Aorta (tissue), 5 donors: Measurements from ENCODE around the gene GALNTL6. TPM values are rescaled to one million over a fixed set of nuclear protein-coding genes. Genes with fewer than 3 reads are reported as not detected.
"Not testable (repeated sequence)": the region's sequence is repeated elsewhere in the genome, so short reads cannot be mapped to it uniquely, and the experiment has no call there.

ENCODE experiments used
- ATAC-seq: fragments of 200-7000 bp; cut with Tn5 transposase; one replicate; pipeline ENCODE4 v1.9.1; 2022; ENCODE audit warnings: moderate library complexity; ENCODE audit not compliant: low FRiP score
- DNase-seq, 2 donors: peaks; one replicate each; pipeline ENCODE4 v3.0.0-alpha.2; 2020
- H3K27ac ChIP-seq, 2 donors: one replicate each; pipeline ENCODE4 v1.5.1; 2013; ENCODE audit warnings: low read length in 2 of 2, mild to moderate bottlenecking in 2 of 2, moderate library complexity in 2 of 2, control low read depth in 1 of 2, inconsistent platforms in 1 of 2, low read depth in 1 of 2
- H3K27me3 ChIP-seq, 2 donors: one replicate each; pipeline ENCODE4 v1.6.1; 2013; ENCODE audit warnings: control low read depth in 1 of 2, low read length in 1 of 2, mild to moderate bottlenecking in 1 of 2, moderate library complexity in 1 of 2; ENCODE audit not compliant: insufficient read depth in 2 of 2, control insufficient read depth in 1 of 2
- H3K36me3 ChIP-seq, 2 donors: one replicate each; pipeline ENCODE4 v1.6.1; 2013; ENCODE audit warnings: control low read depth in 1 of 2, low read length in 1 of 2, mild to moderate bottlenecking in 1 of 2; ENCODE audit not compliant: insufficient read depth in 2 of 2, control insufficient read depth in 1 of 2
- H3K4me1 ChIP-seq, 2 donors: one replicate each; pipeline ENCODE4 v1.6.1; 2013; ENCODE audit warnings: low read length in 2 of 2, control low read depth in 1 of 2, mild to moderate bottlenecking in 1 of 2, moderate library complexity in 1 of 2; ENCODE audit not compliant: insufficient read depth in 2 of 2, control insufficient read depth in 1 of 2
- H3K4me3 ChIP-seq, 2 donors: one replicate each; pipeline ENCODE4 v1.5.1; 2013; ENCODE audit warnings: low read length in 2 of 2, control low read depth in 1 of 2, mild to moderate bottlenecking in 1 of 2
- H3K9me3 ChIP-seq: one replicate; pipeline ENCODE4 v1.6.1; 2013; ENCODE audit warnings: mild to moderate bottlenecking, low read length; ENCODE audit not compliant: control insufficient read depth
- WGBS, 2 donors: extraction: QIAGEN DNeasy Blood & Tissue Kit; methylation state at CpG; one replicate each; pipeline ENCODE4 v1.1.7; 2013; 5-methylcytosine and 5-hydroxymethylcytosine counted together
- intact Hi-C, 2 donors: fragments of 100-400 bp; cut with DNase I; formaldehyde crosslinking; loops; one replicate each; pipeline versions ENCODE4 v1.14.2 to v1.15.0; 2022
- polyA plus RNA-seq, 2 donors: library from polyadenylated mRNA; stranded (reverse); fragments of 200-250 nt; gene quantifications; one replicate each; pipeline ENCODE4 v1.2.3, GENCODE V29; 2013
- total RNA-seq, 2 donors: library from RNA; stranded (reverse); fragmentation: NEBNext Ultra II Directional; extraction: Animal tissue kit (Norgen Biotek cat#: 25700); gene quantifications; one replicate each; pipeline ENCODE4 v1.2.1, GENCODE V29; 2021
- donor health status: healthy with polysubstance abuse.
- donor health status: Bipolar disorder and iron deficiency.
- donor health status: DM: no; HTN: no; CAD: no.
- donor health status: DM: no; HTN: no; CAD: no.
- donor health status: DM: yes; HTN: yes; CAD: no.

Gene GALNTL6
- total and polyA plus RNA-seq, 4 donors: 0.39 to 1.6 (median 0.46) TPM; not detected in 1

- Histone ChIP-seq H3K36me3 (no peaks in the 10 kb centered on the region), H3K9me3 (no peaks in the 10 kb centered on the region), H3K4me3 (no peak overlapping the region), H3K27ac (no peak overlapping the region), H3K4me1 (no peaks in the 10 kb centered on the region), H3K27me3 (no peaks in the 10 kb centered on the region)
- ATAC-seq: no peak
- 66 to 76% methylated on average over 4 of the region's 4 CpGs for WGBS, 2 donors
- DNase-seq: no peak
- intact Hi-C loops: no loop called here
Observed at GRCh38 chr4:172721659-172722058, 908.5 kb downstream of the GALNTL6 start.

GRCh38 chr4:172725581-172725980 lies 912.4 kb downstream of the GALNTL6 start:
- Histone ChIP-seq H3K36me3 (no peaks in the 10 kb centered on the region), H3K4me3 (no peak overlapping the region), H3K9me3 (no peaks in the 10 kb centered on the region), H3K4me1 (no peaks in the 10 kb centered on the region), H3K27ac (no peak overlapping the region), H3K27me3 (no peaks in the 10 kb centered on the region)
- no peak for DNase-seq
- 35% methylated on average over 3 of the region's 3 CpGs for WGBS, 2 donors
- intact Hi-C loops: no loop called here
- ATAC-seq: no peak

GRCh38 chr4:172726001-172726423 lies 912.8 kb downstream of the GALNTL6 start:
- no peak for DNase-seq
- 30 to 33% methylated on average over 15 of the region's 15 CpGs for WGBS, 2 donors

GRCh38 chr4:172727631-172728030 lies 914.4 kb downstream of the GALNTL6 start:
- ATAC-seq (no peak), DNase-seq (no peak)
- no peaks in the 10 kb centered on the region for H3K9me3 ChIP-seq
- intact Hi-C loops: no loop called here
- H3K4me3 ChIP-seq: no peak overlapping the region
- no peak overlapping the region for H3K27ac ChIP-seq
- no peaks in the 10 kb centered on the region for H3K36me3 ChIP-seq
- WGBS, 2 donors: 95 to 97% methylated on average over 4 of the region's 4 CpGs
- H3K27me3 ChIP-seq: no peaks in the 10 kb centered on the region
- no peaks in the 10 kb centered on the region for H3K4me1 ChIP-seq

More at GRCh38 chr4:172726001-172726423, 912.8 kb downstream of the GALNTL6 start:
- no peak for ATAC-seq
- Histone ChIP-seq H3K36me3 (no peaks in the 10 kb centered on the region), H3K27me3 (no peaks in the 10 kb centered on the region), H3K9me3 (no peaks in the 10 kb centered on the region), H3K4me1 (no peaks in the 10 kb centered on the region), H3K27ac (no peak overlapping the region), H3K4me3 (no peak overlapping the region)
- intact Hi-C loops: no loop called here

- H3K4me1 ChIP-seq, H3K27me3 ChIP-seq, H3K36me3 ChIP-seq, intact Hi-C loops, H3K27ac ChIP-seq, ATAC-seq, H3K9me3 ChIP-seq, DNase-seq, H3K4me3 ChIP-seq: not testable (repeated sequence)
- WGBS, 2 donors: 97% methylated on average over 3 of the region's 3 CpGs
Observed at GRCh38 chr4:172733645-172734044, 920.4 kb downstream of the GALNTL6 start.

GRCh38 chr4:172734555-172734954 lies 921.4 kb downstream of the GALNTL6 start:
- no peaks in the 10 kb centered on the region for H3K4me1 ChIP-seq
- intact Hi-C loops: no loop called here
- H3K27me3 ChIP-seq: no peaks in the 10 kb centered on the region
- H3K9me3 ChIP-seq: peaks cover 7% of the 10 kb centered on the region
- DNase-seq (no peak), ATAC-seq (no peak)
- WGBS, 2 donors: 78 to 83% methylated on average over 4 of the region's 4 CpGs
- no peaks in the 10 kb centered on the region for H3K36me3 ChIP-seq
- no peak overlapping the region for H3K4me3 ChIP-seq
- H3K27ac ChIP-seq: no peak overlapping the region

- Histone ChIP-seq H3K27ac (no peak overlapping the region), H3K27me3 (no peaks in the 10 kb centered on the region), H3K36me3 (no peaks in the 10 kb centered on the region), H3K9me3 (peaks cover 7% of the 10 kb centered on the region), H3K4me3 (no peak overlapping the region), H3K4me1 (no peaks in the 10 kb centered on the region)
- 81 to 83% methylated on average over 5 of the region's 5 CpGs for whole genome bisulfite sequencing, 2 donors
- no peak for ATAC-seq
- no peak for DNase-seq
- intact Hi-C loops: no loop called here
Observed at GRCh38 chr4:172736046-172736445, 922.8 kb downstream of the GALNTL6 start.

- no peaks in the 10 kb centered on the region for H3K36me3 ChIP-seq
- H3K4me3 ChIP-seq: no peak overlapping the region
- DNase-seq: no peak
- peaks cover 6% of the 10 kb centered on the region for H3K9me3 ChIP-seq
- no peak for ATAC-seq
- intact Hi-C loops: no loop called here
- H3K27ac ChIP-seq: no peak overlapping the region
- no peaks in the 10 kb centered on the region for H3K27me3 ChIP-seq
- H3K4me1 ChIP-seq: no peaks in the 10 kb centered on the region
- 79 to 89% methylated on average over 1 of the region's 1 CpG for WGBS, 2 donors
Observed at GRCh38 chr4:172740434-172740833, 927.2 kb downstream of the GALNTL6 start.

GRCh38 chr4:172750910-172751309 lies 937.7 kb downstream of the GALNTL6 start:
- no peaks in the 10 kb centered on the region for H3K36me3 ChIP-seq
- H3K4me3 ChIP-seq: no peak overlapping the region
- no peak overlapping the region for H3K27ac ChIP-seq
- H3K9me3 ChIP-seq: no peaks in the 10 kb centered on the region
- 88 to 89% methylated on average over 1 of the region's 1 CpG for WGBS, 2 donors
- no peaks in the 10 kb centered on the region for H3K27me3 ChIP-seq
- intact Hi-C loops: no loop called here
- DNase-seq (no peak), ATAC-seq (no peak)
- no peaks in the 10 kb centered on the region for H3K4me1 ChIP-seq
